AG08396 (cell line): ENCODE data around the gene PLEKHS1.
A peak's percentile ranks its signal among the peaks of the same experiment; 100 is the strongest.

ENCODE experiments used
- DNase-seq: peaks from one replicate; pipeline ENCODE4 v3.0.0; 2012; ENCODE audit warnings: low spot score, mixed read lengths

The PLEKHS1 gene

DNA sequence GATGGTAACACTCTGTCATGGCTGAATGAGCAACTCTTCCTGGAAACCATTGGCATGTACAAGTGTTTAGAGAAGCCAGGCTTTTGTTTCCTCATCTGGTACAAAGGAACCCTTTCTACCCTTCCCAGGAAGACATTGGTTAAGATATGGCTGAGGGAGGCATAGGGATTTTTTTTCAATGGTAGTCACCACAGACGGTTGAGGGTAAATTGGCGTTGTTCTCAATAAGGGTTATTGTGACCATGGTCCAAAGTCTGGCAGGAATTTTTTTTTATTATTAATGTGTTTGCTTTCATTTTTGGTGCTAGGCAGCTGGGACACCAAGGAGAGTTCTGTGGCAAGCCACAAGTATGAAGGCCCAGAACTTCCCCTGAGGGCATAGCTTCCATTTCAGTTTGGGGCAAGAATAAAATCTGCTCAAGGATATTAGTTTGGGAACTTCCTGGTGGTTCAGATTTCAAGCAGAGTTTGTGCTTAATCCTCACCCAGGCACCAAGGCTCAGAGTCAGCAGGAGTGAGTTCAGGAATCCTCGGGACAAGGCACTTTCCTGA is at the start of gene PLEKHS1:
PLEKHS1 (plus strand) TSS at position 502 of the 552 bp plus-strand sequence. CDS start 3,596 bp downstream, outside the sequence.
- no peak for DNase-seq

DNA sequence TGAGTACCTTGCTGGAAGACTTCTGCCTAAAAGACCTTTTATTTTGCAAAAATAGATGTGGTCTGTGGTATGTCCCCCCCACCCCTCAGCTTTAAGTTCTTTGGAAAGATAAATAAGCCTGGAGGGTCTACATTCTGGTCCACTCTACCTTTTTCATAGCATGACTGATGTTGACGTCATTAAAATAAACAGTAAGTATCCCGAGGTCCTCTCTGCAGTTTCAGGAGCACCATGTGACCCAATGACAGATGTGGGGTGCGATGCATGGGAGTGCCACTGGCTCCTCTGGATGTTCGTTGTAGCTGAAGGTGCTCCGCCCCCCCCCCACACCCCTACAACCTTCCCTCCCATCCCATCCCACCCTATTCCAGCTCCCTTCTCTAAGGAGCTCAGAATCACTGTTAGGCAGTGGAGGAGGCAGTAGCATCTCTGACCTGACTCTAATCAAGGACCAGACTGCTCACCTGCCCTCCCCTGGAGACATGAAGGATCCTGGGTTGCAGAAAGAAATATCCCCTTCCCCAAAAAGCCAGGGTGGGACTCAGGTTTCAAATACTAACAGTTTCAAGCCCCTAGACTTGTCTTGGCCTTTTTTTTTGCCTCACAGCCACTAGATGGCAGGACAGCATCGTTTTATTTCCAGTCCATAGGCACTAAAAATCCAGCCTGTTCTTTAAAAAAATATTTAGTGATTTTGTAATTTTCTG is 46.7 kb upstream of the PLEKHS1 start:
- DNase-seq, result peak; percentile 22

DNA sequence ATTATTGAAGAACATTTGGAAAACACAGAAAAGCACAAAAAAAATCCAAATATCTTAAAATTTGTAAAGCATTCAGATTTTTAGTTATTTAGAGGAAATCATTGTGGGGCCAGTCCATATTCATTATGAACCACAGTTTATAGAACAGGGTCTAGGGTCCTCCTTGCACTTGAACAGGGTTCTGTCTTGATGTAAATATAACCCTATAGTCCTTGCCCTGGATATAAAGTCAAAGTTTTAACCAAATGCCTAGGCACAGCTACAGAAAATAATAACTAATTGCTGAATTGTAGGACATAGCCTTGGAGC is 46.2 kb upstream of the PLEKHS1 start:
- DNase-seq, result no peak

DNA sequence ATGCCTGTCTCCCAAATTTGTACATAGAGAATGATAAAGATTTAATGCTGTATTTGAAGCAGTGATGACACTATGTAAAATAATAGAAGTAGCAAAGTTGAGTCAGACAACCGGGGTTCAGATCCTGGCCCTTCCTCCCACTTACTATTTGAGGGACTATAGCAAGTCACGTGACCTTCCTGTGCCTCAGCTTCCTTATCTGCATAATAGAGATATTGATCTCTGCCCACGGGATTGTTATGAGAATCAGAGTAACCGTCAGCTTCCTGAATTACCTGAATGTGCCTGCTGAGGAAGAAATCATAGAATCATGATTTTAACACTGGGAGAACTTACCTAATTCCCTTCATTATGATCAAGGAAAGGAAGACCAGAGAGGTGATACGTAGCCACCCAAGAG is 44.9 kb upstream of the PLEKHS1 start:
- DNase-seq, result no peak

DNA sequence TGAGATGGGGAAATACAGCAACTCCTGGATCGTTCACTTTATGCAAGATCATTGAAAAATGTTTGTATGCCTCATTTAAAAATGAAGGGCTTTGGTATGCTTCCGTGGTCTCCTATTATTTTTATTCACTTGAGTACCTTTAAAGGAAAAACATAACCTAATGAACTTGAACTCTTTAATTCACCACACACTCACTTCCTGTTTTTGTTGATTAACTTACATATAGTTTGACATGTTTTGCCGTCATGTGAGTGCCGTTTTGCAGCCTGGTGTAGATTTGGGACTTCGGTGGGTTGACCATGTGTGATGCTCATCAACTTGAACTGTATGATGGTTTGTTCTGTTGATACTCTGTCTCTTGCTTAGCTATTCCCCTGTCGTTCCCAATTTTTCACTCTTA is 42.8 kb upstream of the PLEKHS1 start:
- DNase-seq, result no peak

DNA sequence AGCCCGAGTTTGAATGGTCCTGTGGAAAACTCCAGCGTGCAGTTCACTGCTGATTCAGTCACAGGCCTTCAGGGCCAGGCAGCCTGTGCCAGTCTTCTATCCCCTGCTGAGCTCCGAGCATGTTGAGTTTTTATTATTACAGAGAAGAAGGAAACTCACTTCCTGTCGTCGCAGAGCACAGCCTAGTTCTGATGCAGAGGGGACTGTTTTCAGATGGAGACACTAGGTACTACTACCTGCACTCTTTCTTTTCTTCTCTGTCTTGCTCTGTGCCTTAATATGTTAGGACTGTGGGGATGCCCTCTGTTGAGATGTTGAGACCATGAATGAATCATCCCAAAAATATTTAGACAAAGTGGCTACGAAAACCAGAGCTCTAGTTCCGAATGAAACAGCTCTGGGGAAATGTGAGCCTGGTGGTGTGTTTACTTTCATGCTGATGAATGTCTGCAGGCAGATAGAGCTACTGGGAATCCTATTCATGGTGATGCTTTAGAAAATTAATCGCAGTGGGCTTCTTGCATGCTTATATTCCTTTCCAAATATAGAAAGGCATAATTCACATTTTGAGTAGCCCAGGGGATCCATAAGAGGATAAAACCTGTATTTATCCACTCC is 42.2 kb upstream of the PLEKHS1 start:
- DNase-seq, result peak; percentile 67

DNA sequence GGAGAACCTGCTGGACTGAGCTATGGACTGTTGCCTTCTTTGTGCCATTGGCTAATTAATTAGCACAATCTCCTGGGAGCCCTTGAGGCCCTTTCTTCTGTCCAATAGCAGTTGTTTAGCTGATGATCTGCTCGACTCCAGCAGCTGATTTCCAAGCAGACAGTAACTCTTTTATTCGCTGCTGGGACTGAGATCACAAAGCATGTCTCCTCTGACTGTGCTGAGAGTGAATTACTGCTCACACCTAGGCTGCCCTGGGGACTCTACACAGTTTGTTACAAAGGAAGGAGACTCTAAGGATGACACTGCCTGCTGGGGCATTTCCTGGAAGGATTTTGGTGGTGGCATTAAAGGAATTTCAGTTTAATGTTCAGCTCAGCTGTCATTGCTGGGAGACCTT is 40.3 kb upstream of the PLEKHS1 start:
- DNase-seq, result no peak

DNA sequence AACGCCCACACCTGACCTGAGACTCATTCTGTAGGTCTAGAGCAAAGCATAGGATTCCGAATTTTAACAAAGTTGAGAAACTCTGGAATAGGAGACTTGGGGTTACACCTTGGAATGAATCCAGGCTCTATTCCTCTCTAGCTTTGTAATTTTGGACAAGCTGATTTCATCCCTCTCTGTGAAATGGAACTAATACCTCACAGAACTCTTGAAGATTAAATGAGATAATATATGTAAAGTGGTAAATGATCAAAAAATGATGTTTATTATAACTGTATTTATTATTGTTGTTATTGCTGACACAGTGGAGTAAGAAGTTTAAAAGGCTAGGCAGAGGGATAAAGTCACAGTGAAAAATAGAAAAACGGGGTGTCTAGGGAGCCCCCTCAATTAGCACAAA is 39.5 kb upstream of the PLEKHS1 start:
- DNase-seq, result no peak

DNA sequence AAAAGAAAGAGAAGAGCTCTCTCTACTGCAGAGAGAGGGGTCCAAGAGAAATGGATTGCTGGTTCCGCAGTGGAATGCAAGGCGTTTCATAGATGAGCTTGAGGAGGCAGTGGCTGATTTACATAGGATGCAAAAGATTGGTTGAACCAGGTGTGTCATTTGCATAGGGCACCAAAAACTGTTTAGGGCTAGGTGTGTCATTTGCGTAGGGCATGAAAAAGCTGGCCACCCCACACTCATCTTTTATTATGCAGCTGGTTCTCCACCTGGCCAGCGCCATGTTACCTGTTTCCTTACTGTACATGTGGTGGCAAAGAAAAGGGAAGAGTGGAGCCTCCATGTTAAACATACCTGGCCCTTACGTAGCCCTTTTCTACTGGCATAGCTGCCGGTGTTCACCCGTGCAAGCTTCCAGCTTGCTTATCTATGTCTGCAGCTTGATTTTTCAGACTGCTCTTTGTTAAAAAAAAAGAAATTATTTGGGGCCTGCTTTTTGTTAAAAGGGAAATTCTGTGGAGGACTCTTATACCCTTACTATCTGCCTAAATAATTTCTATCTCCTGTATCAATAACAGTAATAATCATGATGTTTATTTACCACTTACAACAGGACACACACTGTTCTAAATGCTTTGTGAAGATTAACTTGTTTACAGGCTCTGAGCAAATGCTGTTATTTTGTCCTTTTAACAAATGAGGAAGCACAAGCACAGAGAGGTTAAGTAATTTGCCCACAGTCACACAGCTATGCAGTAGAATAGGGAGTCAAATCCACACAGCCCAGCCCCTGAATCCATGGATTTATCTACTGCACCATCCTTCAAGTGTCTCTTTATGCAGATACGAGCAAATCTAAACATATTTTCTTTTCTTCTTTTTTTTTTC is 38.5 kb upstream of the PLEKHS1 start:
- no peak for DNase-seq

DNA sequence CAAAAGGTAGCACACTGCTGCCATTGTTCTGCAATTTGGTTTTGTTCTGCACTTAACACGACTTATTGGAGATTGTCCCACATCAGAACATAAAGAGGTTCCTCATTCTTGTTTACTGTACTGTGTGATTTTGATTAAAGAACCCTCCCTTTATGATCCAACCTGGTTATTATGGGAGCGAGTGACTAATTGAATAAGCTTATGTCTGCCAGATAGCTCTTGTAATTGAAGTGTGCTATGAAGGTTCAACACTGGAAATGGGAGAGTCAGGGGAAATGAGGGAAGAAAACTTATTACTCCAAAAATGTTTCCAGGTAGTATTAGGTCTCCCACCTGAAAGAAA is 37.9 kb upstream of the PLEKHS1 start:
- no peak for DNase-seq

DNA sequence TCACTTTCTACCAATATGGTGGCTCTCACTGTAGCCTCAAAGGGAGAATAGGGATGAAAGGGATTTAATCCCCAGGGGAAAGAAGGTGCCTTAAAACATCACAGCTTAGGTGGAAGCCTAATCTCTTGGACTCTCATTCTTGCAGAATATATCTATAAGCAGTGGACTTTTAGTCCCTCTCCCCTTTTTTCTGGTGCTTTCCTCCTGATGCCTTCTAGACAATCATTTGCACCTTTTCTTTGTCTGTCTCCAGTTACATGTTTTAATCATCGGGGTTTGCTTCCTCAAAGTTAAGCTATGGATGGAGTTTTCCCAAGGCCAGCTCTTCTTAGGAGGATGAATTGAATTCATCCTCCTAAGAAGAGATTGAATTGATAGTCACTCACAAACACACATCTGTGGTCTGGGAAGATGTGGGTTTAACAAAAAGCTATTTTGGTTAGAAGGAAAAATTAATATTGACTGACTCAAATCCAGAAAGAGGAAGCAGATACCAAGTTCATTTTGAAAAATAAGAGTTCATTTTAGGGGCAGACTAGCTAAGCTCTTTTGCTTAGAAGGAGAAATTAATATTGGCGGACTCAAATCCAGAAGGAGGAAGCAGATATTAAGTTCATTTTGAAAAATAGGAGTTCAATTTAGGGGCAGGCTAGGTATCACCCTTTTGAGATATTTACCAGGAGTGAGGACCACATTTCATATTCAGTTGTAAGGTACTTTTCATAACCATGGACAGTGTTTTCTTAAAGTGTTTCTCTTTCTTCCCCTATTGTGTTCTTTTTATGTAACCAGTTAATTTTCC is 35.2 kb upstream of the PLEKHS1 start:
- DNase-seq, result no peak

DNA sequence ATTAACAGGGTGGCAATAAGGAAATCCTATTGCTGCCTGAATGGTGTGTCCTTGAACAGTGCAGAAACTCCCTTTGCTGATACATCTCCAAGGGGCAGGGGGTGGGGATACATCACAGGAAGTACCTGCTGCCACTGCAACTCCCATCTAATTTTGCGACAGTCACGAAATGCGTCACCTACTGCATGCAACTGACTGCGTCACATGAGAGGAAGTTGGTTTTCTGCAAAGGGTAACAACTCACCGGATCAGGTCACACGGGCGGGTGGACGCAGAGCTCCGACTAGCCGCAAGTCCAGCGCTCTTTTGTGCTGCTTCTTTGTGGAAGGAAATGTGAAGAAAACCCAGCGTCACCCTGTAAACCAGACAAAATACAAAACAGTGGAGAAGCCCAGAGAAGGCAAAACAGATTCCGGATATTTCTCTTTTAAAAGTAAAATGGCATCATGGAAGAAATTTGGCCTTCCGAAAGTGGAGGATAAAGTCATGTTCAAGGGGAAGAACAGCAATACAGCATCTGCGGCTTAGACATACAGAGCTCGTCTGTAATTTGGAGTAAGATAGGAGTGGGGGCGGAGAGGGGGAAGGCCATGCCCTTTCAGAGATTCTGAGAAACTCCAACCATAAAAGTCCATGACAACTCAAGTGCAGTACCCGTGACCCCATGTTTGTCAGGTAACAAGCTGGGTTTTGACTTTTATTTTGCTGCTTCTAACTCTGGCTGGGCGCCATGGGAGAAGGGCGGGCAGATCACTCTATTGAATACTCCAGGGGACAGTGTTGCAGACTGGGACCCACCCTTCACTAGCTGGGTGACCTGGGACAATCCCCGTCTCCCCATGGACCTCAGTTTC is 32.3 kb upstream of the PLEKHS1 start:
- no peak for DNase-seq

DNA sequence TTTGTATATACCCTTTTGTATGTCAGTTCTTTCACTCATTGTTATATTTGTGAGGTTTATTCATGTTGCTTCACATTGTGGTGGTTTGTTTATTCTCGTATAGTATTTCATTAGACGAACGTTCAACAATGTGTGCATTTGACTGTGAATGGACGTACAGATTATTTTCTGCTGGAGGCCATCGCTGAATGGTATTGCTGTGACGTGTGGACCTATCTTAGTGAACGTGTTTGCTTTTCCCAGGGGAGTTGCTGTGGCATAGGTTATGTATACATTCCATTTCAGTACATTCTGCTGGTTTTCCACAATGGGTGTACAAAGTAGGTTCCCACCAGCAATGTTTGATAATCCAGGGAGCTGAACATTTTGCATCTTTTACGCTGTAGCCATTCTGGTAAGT is 31.1 kb upstream of the PLEKHS1 start:
- DNase-seq, result no peak

DNA sequence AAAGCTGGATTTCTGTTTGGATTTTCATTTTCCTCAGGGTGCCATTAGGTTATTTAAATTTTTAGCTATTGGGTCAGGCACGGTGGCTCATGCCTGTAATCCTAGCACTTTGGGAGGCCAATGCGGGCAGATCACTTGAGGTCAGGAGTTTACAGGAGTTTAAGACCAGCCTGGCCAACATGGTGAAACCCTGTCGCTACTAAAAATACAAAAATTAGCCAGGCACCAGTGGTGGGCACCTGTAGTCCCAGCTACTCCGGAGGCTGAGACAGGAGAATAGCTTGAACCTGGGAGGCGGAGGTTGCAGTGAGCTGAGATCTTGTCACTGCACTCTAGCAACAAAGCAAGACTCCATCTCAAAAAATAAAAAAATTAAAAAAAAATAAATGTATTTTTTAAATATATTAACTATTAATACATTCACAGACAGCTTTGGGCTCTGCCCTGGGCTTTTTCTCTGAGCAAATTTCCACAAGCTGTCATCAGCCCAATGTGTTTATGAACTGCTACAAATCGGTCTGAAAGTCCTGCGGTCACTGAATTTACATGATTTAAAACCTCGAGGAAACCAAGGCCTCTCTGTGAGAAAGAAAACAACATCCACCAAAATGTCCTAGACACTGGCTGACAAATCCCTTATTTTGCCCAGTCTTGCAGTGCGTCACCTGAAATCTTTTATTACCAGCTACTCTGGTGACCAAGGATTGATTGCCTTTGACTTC is 19.2 kb upstream of the PLEKHS1 start:
- DNase-seq, result no peak

DNA sequence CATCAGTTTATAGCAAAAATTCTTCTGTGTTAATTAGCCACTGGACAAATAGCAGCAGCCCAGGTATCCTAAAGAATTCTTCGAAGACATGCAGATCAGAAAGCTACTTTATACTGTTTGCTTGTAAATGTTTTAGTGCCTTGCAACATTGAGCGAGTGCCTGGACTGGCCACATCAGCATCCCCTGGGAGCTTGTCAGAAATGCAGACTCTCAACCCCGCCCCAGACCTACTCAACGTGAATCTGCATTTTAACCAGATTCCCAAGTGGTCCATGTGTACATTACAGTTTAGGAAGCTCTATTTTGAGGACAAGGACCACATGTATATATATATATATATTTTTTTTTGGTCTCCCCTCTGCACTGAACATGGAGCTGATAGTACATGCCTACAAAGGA is 18.5 kb upstream of the PLEKHS1 start:
- no peak for DNase-seq

DNA sequence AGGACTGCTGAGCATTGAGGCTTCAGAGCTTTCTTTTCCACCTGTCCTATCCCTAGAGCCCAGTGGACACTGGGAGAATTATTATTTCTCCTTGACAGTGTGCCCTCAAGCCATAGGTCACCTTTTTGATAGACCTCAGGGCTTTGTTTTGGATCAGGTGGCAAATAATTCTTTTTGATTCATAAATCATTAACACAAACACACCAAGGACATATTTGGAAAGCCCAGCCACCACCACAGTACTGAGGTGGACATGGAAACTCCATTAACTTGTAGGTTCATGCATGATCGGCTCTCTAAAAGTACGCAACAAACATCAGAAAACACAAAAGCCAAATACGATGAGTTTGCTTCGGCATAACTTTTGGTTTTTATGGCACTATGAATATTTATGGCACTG is 17.8 kb upstream of the PLEKHS1 start:
- DNase-seq, result no peak

DNA sequence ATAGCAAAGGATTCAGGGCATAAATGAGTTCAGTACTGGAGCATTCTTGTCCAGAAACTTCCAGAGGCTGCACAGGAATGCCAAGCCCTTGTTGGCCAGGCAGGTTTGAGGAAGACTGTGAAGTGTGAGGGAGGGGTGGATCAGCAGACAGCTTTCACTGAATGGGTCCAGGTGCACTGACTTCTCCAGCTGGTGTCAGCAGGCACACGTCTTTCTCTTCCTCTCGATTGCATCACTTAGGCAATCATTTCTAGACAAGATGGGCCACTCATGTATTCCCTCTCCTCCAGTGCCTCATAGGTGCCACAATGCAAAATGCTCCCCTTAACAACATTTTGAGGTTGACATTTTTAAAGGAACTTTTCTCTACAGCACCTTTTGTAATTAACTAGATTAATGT is 15.6 kb upstream of the PLEKHS1 start:
- no peak for DNase-seq

DNA sequence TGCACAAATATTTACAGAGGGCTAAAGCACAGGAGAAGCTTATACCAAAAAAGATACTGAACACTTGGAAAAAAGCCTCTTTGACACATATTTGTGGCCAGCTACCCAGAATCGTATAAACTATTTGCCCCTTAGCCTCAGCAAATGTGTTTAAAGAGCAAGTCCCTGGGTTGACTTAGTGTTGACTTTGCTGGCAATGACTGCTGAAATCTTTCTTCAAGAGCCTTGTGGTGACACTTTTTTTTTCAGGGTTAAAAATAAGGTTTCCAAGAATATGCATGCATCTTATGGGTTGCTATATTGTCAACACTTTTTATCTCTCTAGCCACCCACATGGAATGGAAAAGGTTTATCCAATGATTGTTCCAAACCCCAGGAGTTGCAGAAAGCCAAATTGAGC is 14.9 kb upstream of the PLEKHS1 start:
- DNase-seq, result no peak

DNA sequence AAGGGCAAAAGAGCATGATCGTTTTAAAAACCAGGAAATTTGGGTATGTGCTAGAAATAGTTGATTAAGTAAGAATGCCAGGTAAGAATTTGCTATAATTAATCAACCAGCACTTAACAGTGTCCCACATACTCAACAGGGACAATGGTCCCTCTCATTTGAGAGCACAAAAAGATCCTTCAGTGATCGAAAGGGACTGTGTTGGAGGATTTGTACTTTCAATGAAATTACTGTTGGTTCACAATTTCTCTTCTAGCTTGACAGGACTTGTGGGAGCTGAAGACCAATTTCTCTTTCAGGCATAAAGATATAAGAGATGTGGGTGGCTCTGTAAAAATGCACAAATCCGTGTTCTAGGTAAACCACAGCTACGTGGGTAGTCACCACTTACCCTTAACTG is 12.5 kb upstream of the PLEKHS1 start:
- no peak for DNase-seq

DNA sequence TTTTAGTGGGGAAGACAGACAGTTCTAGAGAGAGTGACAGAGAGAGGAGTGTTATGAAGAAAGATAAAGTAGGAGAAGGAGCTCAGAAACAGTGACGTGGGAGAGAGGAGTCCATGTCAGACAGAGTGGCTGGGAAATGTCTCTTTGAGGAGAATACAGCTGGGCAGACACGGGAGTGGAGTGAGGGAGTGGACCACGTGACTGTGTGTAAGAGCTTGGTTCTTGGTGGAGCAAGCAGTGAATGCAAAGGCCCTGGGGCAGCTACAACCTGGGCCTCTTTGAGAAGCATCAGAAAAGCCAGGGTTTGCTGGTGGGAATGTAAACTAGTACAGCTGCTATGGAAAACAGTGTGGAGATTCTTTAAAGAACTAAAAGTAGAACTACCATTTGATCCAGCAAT is 11.9 kb upstream of the PLEKHS1 start:
- DNase-seq, result no peak

DNA sequence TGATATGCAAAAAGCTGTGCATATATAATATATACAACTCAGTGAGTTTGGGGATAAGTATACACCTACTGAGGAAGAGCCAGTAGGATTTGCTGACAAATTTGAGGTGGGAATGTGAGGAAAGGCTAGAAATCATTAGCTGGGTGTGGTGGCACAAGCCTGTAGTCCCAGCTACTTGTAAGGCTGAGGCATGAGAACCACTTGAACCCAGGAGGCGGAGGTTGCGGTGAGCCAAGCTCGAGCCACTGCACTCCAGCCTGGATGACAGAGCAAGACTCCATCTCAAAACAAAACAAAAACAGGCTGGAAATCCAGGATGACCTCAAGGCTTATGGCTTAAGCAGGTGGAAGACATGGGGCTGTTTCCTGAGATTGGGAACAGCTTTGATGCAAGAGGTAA is 10.6 kb upstream of the PLEKHS1 start:
- no peak for DNase-seq
